Hepatocyte (in vitro differentiated cells): ENCODE results near the gene BORCS6.

ENCODE experiments used
- EZH2 ChIP-seq: fragments of 200-600 bp; sonication (generic); IDR thresholded peaks from 2 replicates; pipeline ENCODE4 v1.6.1; 2016; ENCODE audit warnings: antibody characterized with exemption, mild to moderate bottlenecking, borderline replicate concordance
- TF ChIP-seq, protein P1 (sequence below): fragments of 200-600 bp; sonication (generic); IDR thresholded peaks from 2 replicates; pipeline ENCODE4 v1.5.1; 2016; ENCODE audit warnings: antibody characterized with exemption, mild to moderate bottlenecking; ENCODE audit not compliant: poor library complexity

DNA sequence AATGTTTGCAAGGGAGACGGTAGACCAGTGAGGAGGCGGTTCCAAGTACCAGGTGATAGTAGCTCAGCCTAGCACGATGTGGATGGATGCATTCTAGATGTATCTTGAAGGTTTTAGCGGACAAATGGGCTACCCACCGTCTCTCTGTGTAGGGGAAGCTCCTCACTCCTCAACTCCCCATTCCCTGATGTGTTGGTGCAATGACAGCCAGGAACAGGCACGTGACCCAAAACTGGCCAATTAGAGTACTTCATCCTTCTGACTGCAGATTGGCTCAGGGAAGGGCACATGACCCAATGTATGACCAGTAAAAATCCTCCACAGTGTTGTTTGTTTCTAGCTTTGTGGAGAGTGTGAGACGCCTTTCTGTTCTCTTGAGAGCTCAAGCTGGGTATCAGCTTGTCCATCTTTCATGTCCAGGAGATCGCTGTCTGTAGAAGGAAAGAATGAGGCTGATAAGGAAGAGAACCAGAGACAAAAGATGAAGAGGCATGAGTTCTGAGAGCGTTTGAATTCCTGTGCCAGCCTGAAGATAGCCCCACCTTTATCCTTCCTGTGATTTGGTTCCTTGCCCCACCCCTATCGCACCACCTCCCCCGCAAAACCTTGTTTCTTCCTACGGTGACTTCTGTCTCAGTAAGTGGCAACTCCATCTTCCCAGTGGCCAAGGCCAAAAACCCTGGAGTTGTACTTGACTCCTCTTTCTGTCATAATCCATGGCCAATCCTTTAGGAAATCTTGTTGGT lies 2.3 kb upstream of the BORCS6 start:
- TF ChIP-seq, protein P1, sequence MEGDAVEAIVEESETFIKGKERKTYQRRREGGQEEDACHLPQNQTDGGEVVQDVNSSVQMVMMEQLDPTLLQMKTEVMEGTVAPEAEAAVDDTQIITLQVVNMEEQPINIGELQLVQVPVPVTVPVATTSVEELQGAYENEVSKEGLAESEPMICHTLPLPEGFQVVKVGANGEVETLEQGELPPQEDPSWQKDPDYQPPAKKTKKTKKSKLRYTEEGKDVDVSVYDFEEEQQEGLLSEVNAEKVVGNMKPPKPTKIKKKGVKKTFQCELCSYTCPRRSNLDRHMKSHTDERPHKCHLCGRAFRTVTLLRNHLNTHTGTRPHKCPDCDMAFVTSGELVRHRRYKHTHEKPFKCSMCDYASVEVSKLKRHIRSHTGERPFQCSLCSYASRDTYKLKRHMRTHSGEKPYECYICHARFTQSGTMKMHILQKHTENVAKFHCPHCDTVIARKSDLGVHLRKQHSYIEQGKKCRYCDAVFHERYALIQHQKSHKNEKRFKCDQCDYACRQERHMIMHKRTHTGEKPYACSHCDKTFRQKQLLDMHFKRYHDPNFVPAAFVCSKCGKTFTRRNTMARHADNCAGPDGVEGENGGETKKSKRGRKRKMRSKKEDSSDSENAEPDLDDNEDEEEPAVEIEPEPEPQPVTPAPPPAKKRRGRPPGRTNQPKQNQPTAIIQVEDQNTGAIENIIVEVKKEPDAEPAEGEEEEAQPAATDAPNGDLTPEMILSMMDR = no peak
- no peak for TF ChIP-seq EZH2
